CD4-positive, CD25-positive, alpha-beta regulatory T cell (primary cell): ENCODE results near the gene F8. TPM values are rescaled to one million over a fixed set of nuclear protein-coding genes. Genes with fewer than 3 reads are reported as not detected.
"Not testable (repeated sequence)": the region's sequence is repeated elsewhere in the genome, so short reads cannot be mapped to it uniquely, and the experiment has no call there.

Experiments
- ATAC-seq, 2 donors: fragments of 150-1000 bp; cut with Tn5 transposase; one replicate each; pipeline ENCODE4 v1.10.0; 2021; ENCODE audit warnings: low read depth in 2 of 2, moderate number of reproducible peaks in 2 of 2, moderate library complexity in 1 of 2
- DNase-seq, 3 donors: peaks; one replicate each; pipeline versions ENCODE4 v3.0.0 to v3.0.0-alpha.2; 2012 to 2022; ENCODE audit warnings: mixed read lengths in 1 of 3
- H3K27ac ChIP-seq: one replicate; pipeline ENCODE4 v1.7.0; 2013; ENCODE audit warnings: mild to moderate bottlenecking, low read length; ENCODE audit not compliant: insufficient read depth, poor library complexity, severe bottlenecking
- H3K27me3 ChIP-seq: one replicate; pipeline ENCODE4 v1.7.0; 2013; ENCODE audit warnings: low read length; ENCODE audit not compliant: control insufficient read depth, insufficient read depth
- H3K36me3 ChIP-seq: one replicate; pipeline ENCODE4 v1.7.0; 2013; ENCODE audit warnings: mild to moderate bottlenecking, low read length, moderate library complexity; ENCODE audit not compliant: control insufficient read depth, insufficient read depth
- H3K4me1 ChIP-seq: 2 replicates; pipeline ENCODE4 v1.7.0; 2013; ENCODE audit warnings: mild to moderate bottlenecking, low read length; ENCODE audit not compliant: insufficient read depth, control insufficient read depth, poor library complexity, severe bottlenecking
- H3K4me3 ChIP-seq: one replicate; pipeline ENCODE4 v1.7.0; 2013; ENCODE audit warnings: low read depth, mild to moderate bottlenecking, low read length, moderate library complexity
- H3K9me3 ChIP-seq, 2 experiments: 1 replicate in 1 of 2; 2 replicates in 1 of 2; pipeline ENCODE4 v1.7.0; 2013; ENCODE audit warnings: low read length in 2 of 2, mild to moderate bottlenecking in 1 of 2, moderate library complexity in 1 of 2; ENCODE audit not compliant: control insufficient read depth in 2 of 2
- H3K27ac Mint-ChIP-seq, 3 donors: one replicate each; pipeline ENCODE4 v1.8.0; 2020 to 2022; ENCODE audit warnings: mild to moderate bottlenecking in 3 of 3, mixed read lengths in 3 of 3, moderate library complexity in 2 of 3
- H3K27me3 Mint-ChIP-seq: one replicate; pipeline ENCODE4 v1.8.0; 2022; ENCODE audit warnings: mild to moderate bottlenecking, mixed read lengths
- H3K36me3 Mint-ChIP-seq: one replicate; pipeline ENCODE4 v1.8.0; 2020; ENCODE audit warnings: mixed read lengths
- H3K4me1 Mint-ChIP-seq, 4 donors: one replicate each; pipeline ENCODE4 v1.8.0; 2020 to 2022; ENCODE audit warnings: mixed read lengths in 4 of 4, mild to moderate bottlenecking in 1 of 4
- H3K4me3 Mint-ChIP-seq, 4 donors: one replicate each; pipeline ENCODE4 v1.8.0; 2020 to 2022; ENCODE audit warnings: mild to moderate bottlenecking in 4 of 4, mixed read lengths in 4 of 4, moderate library complexity in 3 of 4
- H3K9me3 Mint-ChIP-seq, 7 donors: one replicate each; pipeline ENCODE4 v1.8.0; 2020 to 2022; ENCODE audit warnings: mixed read lengths in 7 of 7, mild to moderate bottlenecking in 3 of 7, moderate library complexity in 2 of 7
- polyA plus RNA-seq, 4 donors: library from polyadenylated mRNA; unstranded; fragments of 300-500 nt; fragmentation: Illumina TruSeq; gene quantifications; one replicate each; pipeline ENCODE4 v1.2.3, GENCODE V29; 2021
- total RNA-seq: library from RNA; stranded (reverse); gene quantifications from one replicate; pipeline ENCODE4 v1.2.3, GENCODE V29; 2022

The F8 gene
- total and polyA plus RNA-seq, 5 donors from 2014 or later, result 0.89 to 7.3 (median 4.3) TPM

DNA sequence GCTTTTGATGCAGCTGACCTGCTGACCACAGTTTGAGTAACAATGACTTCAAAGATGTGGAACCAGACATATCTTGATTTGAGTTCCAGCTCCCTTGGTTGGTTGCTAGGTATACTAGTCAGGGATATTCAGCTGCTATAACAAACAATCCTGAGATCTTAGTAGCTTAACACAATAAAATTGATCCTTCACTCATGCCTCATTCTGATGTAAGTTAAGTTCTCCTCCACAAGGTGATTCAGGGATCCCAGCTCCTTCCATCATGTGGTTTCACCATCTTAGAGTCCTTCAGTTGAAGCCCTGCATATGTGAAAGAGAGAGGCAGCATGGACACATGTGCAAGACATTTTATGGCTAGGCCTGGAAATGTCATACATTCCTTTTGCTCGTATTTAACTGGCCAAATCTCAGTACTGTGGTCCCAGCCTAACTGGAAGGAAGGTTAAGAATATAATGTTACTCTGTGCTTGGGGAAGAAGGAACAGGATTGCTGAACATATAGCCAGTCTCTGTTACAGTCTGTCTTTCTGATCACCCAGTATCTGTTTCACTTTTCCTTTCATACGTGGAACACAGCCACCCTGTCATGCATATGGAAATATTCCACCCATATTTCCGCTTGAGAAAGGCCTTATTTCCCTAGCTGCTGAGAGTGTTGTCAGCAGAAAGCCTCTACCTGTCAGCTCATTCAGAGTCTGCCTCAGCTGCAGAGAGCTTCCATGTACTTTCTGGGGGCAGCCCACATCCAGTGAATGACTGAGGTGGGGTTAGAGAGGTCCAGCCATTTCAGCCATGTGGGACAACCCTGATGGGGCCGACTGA, 195.1 kb downstream of the F8 start:
- Histone ChIP-seq H3K27ac (no peak overlapping the region), H3K9me3 (no peaks in the 10 kb centered on the region), H3K4me3 (no peak overlapping the region), H3K36me3 (no peaks in the 10 kb centered on the region), H3K27me3 (peaks cover 2% of the 10 kb centered on the region), H3K4me1 (no peaks in the 10 kb centered on the region)
- Mint-ChIP-seq H3K27ac (peak overlapping the region; percentile 67 to 86 (median 79)), H3K9me3 (no peaks in the 10 kb centered on the region), H3K27me3 (no peaks in the 10 kb centered on the region), H3K36me3 (no peaks in the 10 kb centered on the region), H3K4me1 (peaks cover 3 to 13% (median 8%) of the 10 kb centered on the region in 4 donors), H3K4me3 (peak overlapping the region in 1 of 4 donors; percentile 56)
- ATAC-seq (peak; percentile 52 to 60), DNase-seq (peak in 2 of 3 donors; percentile 9 to 66)

DNA sequence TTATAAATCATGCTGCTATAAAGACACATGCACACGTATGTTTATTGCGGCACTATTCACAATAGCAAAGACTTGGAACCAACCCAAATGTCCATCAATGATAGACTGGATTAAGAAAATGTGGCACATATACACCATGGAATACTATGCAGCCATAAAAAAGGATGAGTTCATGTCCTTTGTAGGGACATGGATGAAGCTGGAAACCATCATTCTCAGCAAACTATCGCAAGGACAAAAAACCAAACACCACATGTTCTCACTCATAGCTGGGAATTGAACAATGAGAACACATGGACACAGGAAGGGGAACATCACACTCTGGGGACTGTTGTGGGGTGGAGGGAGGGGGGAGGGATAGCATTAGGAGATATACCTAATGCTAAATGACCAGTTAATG, 196.9 kb downstream of the F8 start:
- H3K4me1 ChIP-seq, ATAC-seq, H3K27ac Mint-ChIP-seq, H3K9me3 Mint-ChIP-seq, H3K36me3 Mint-ChIP-seq, H3K27ac ChIP-seq, H3K27me3 ChIP-seq, H3K9me3 ChIP-seq, H3K27me3 Mint-ChIP-seq, H3K36me3 ChIP-seq, DNase-seq, H3K4me3 ChIP-seq, H3K4me3 Mint-ChIP-seq: not testable (repeated sequence)
- H3K4me1 Mint-ChIP-seq, result peaks cover 3 to 13% (median 8%) of the 10 kb centered on the region in 4 donors

DNA sequence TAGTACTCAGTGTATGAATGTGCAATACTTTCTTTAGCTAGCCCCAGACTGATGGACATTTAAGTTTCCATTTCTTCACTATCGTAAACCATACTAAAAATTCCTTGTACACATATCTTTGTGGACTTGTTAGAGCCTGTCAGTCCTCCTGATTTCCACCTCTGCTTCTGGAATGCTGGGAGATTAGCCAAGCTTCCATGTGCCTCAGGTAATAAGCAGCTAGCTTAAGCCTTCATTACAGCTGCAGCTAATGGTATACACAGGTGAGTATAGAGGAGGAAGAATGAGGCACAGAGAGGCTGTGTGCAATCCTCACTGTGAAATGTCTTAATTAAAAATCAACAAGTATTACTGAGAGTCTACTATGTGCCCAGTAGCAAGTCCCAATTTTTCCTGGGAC, 197.9 kb downstream of the F8 start:
- Mint-ChIP-seq H3K4me1 (peaks cover 3 to 13% (median 8%) of the 10 kb centered on the region in 4 donors), H3K9me3 (peaks cover 0 to 1% (median 0%) of the 10 kb centered on the region in 7 donors), H3K36me3 (no peaks in the 10 kb centered on the region), H3K4me3 (no peak overlapping the region), H3K27ac (no peak overlapping the region), H3K27me3 (peaks cover 5% of the 10 kb centered on the region)
- H3K27me3 ChIP-seq, result no peaks in the 10 kb centered on the region
- no peaks in the 10 kb centered on the region for H3K9me3 ChIP-seq
- H3K4me3 ChIP-seq, result no peak overlapping the region
- H3K4me1 ChIP-seq, result no peaks in the 10 kb centered on the region
- DNase-seq, result no peak
- no peak overlapping the region for H3K27ac ChIP-seq
- no peaks in the 10 kb centered on the region for H3K36me3 ChIP-seq
- ATAC-seq, result no peak

DNA sequence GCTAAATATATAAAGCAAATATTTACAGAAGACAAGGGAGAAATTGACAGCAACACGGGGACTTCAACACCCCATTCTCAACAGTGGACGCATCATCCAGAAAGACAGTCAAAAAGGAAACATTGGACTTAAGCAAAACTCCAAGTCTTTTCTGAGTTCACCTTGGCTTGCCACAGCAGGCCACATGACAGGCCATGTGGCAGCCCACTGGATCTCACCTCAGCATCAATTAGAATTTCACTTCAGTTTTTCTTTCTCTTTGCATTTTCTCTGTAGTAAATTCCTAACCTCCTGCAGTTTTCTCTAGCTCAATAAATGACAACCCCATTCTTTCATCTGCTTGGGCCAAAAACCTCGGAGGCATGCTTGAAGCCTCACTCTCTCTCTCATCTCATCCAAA, 200.5 kb downstream of the F8 start:
- Mint-ChIP-seq H3K9me3 (peaks cover 0 to 1% (median 0%) of the 10 kb centered on the region in 7 donors), H3K27me3 (peaks cover 5% of the 10 kb centered on the region), H3K4me3 (no peak overlapping the region)

DNA sequence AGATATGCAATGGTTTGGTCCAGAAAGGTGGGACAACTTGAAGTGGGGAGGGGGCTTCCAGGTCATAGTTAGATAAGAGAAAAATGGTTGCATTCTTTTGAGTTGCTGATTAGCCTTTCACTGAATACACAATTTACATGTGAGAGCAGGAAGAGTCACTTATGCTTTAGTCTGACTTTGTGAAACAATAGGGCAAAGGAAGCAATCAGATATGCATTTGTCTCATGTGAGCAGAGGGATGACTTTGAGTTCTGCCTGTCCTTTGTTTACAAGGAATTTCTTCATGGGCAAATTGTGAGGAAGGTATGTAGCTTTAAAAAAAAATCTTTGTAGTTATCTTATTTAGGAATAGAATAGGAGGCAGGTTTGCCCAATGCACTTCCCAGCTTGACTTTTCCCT, 201.0 kb downstream of the F8 start:
- Histone ChIP-seq H3K4me3 (no peak overlapping the region), H3K36me3 (no peaks in the 10 kb centered on the region), H3K27ac (no peak overlapping the region), H3K9me3 (no peaks in the 10 kb centered on the region), H3K4me1 (no peaks in the 10 kb centered on the region), H3K27me3 (no peaks in the 10 kb centered on the region)
- DNase-seq (no peak), ATAC-seq (no peak)
- Mint-ChIP-seq H3K36me3 (no peaks in the 10 kb centered on the region), H3K9me3 (peaks cover 0 to 1% (median 0%) of the 10 kb centered on the region in 7 donors), H3K4me3 (no peak overlapping the region), H3K27me3 (peaks cover 5% of the 10 kb centered on the region), H3K27ac (no peak overlapping the region), H3K4me1 (peaks cover 0 to 1% (median 0%) of the 10 kb centered on the region in 4 donors)

More for the DNA sequence above, 200.5 kb downstream of the F8 start:
- H3K36me3 ChIP-seq, result no peaks in the 10 kb centered on the region
- H3K4me1 ChIP-seq, result no peaks in the 10 kb centered on the region
- H3K4me3 ChIP-seq, result no peak overlapping the region
- H3K27ac ChIP-seq, result no peak overlapping the region
- no peaks in the 10 kb centered on the region for H3K36me3 Mint-ChIP-seq
- ATAC-seq, result no peak
- H3K27me3 ChIP-seq, result no peaks in the 10 kb centered on the region
- H3K4me1 Mint-ChIP-seq, result peaks cover 0 to 4% (median 2%) of the 10 kb centered on the region in 4 donors
- DNase-seq, result no peak
- H3K9me3 ChIP-seq, result no peaks in the 10 kb centered on the region
- H3K27ac Mint-ChIP-seq, result no peak overlapping the region

GRCh38 chrX:154819771-154820341, 202.7 kb downstream of the F8 start:
- no peaks in the 10 kb centered on the region for H3K36me3 Mint-ChIP-seq
- Histone ChIP-seq H3K36me3 (no peaks in the 10 kb centered on the region), H3K27me3 (no peaks in the 10 kb centered on the region), H3K4me1 (no peaks in the 10 kb centered on the region), H3K27ac (no peak overlapping the region), H3K4me3 (no peak overlapping the region), H3K9me3 (no peaks in the 10 kb centered on the region)
- DNase-seq (no peak), ATAC-seq (no peak)
- no peak overlapping the region for H3K4me3 Mint-ChIP-seq
- peaks cover 9% of the 10 kb centered on the region for H3K27me3 Mint-ChIP-seq
- H3K27ac Mint-ChIP-seq, result no peak overlapping the region
- H3K4me1 Mint-ChIP-seq, result no peaks in the 10 kb centered on the region
- peaks cover 0 to 1% (median 0%) of the 10 kb centered on the region in 7 donors for H3K9me3 Mint-ChIP-seq

GRCh38 chrX:154818916-154819770, 203.4 kb downstream of the F8 start:
- no peak overlapping the region for H3K4me3 Mint-ChIP-seq
- no peak overlapping the region for H3K4me3 ChIP-seq
- no peaks in the 10 kb centered on the region for H3K36me3 ChIP-seq
- peaks cover 9% of the 10 kb centered on the region for H3K27me3 Mint-ChIP-seq
- H3K27me3 ChIP-seq, result no peaks in the 10 kb centered on the region
- no peak for DNase-seq
- no peaks in the 10 kb centered on the region for H3K4me1 ChIP-seq
- no peaks in the 10 kb centered on the region for H3K9me3 ChIP-seq
- peaks cover 0 to 1% (median 0%) of the 10 kb centered on the region in 7 donors for H3K9me3 Mint-ChIP-seq
- no peak overlapping the region for H3K27ac Mint-ChIP-seq
- no peaks in the 10 kb centered on the region for H3K4me1 Mint-ChIP-seq
- ATAC-seq, result no peak
- no peaks in the 10 kb centered on the region for H3K36me3 Mint-ChIP-seq
- no peak overlapping the region for H3K27ac ChIP-seq
